Left lobe of liver (tissue), 2 donors: ENCODE measurements around the gene NOX5. TPM values are rescaled to one million over a fixed set of nuclear protein-coding genes. Genes with fewer than 3 reads are reported as not detected.
A peak's percentile ranks its signal among the peaks of the same experiment; 100 is the strongest.
"Not testable (repeated sequence)": the region's sequence is repeated elsewhere in the genome, so short reads cannot be mapped to it uniquely, and the experiment has no call there.

Source experiments
- ATAC-seq: fragments of 200-7000 bp; cut with Tn5 transposase; one replicate; pipeline ENCODE4 v1.9.1; 2020; ENCODE audit warnings: mild to moderate bottlenecking, moderate library complexity
- DNase-seq: peaks from one replicate; pipeline ENCODE4 v3.0.0-alpha.2; 2020; ENCODE audit warnings: low spot score
- total RNA-seq: library from RNA; stranded (reverse); gene quantifications from one replicate; pipeline ENCODE4 v1.2.1, GENCODE V29; 2021
- donor health status: DM: no; HTN: no; CAD: no; lungs with moderate emphysema.
- donor health status: DM: no; HTN: yes; CAD: no.

Gene NOX5
- 0.13 TPM for total RNA-seq

GRCh38 chr15:69014454-69014853, at the start of gene NOX5:
NOX5 (plus strand) TSS chr15:69014695; CDS start chr15:69014736, 41 bp downstream.
- DNase-seq: peak; percentile 6
- ATAC-seq: no peak

- DNase-seq (no peak), ATAC-seq (no peak)
These were observed 47.5 kb upstream of the NOX5 start for GRCh38 chr15:68966996-68967395.

GRCh38 chr15:68967948-68968347, 46.5 kb upstream of the NOX5 start:
- no peak for DNase-seq
- ATAC-seq: no peak

- ATAC-seq (no peak), DNase-seq (no peak)
These were observed 45.2 kb upstream of the NOX5 start for GRCh38 chr15:68969298-68969697.

GRCh38 chr15:68972201-68973065, 42.1 kb upstream of the NOX5 start:
- DNase-seq: no peak

GRCh38 chr15:68975651-68976160, 38.8 kb upstream of the NOX5 start:
- not testable (repeated sequence) for DNase-seq, ATAC-seq

More at GRCh38 chr15:68972201-68973065, 42.1 kb upstream of the NOX5 start:
- no peak for ATAC-seq

- ATAC-seq, DNase-seq: not testable (repeated sequence)
These were observed 37.1 kb upstream of the NOX5 start for GRCh38 chr15:68977426-68977825.

GRCh38 chr15:68979006-68979405, 35.5 kb upstream of the NOX5 start:
- no peak for ATAC-seq

GRCh38 chr15:68979816-68980215, 34.7 kb upstream of the NOX5 start:
- ATAC-seq (no peak), DNase-seq (no peak)

More at GRCh38 chr15:68979006-68979405, 35.5 kb upstream of the NOX5 start:
- no peak for DNase-seq

GRCh38 chr15:68980786-68981185, 33.7 kb upstream of the NOX5 start:
- DNase-seq (no peak), ATAC-seq (no peak)

- ATAC-seq (no peak), DNase-seq (no peak)
These were observed 32.6 kb upstream of the NOX5 start for GRCh38 chr15:68981941-68982340.

GRCh38 chr15:68982976-68983563, 31.4 kb upstream of the NOX5 start:
- DNase-seq: no peak
- ATAC-seq: no peak

GRCh38 chr15:68983961-68984481, 30.5 kb upstream of the NOX5 start:
- no peak for ATAC-seq
- DNase-seq: no peak

- ATAC-seq (no peak), DNase-seq (no peak)
These were observed 29.9 kb upstream of the NOX5 start for GRCh38 chr15:68984586-68984985.

GRCh38 chr15:68985361-68985891, 29.1 kb upstream of the NOX5 start:
- ATAC-seq (no peak), DNase-seq (no peak)

- ATAC-seq (no peak), DNase-seq (no peak)
These were observed 28.2 kb upstream of the NOX5 start for GRCh38 chr15:68986322-68986721.

- DNase-seq: no peak
These were observed 27.4 kb upstream of the NOX5 start for GRCh38 chr15:68987120-68987519.

GRCh38 chr15:68987676-68988075, 26.8 kb upstream of the NOX5 start:
- no peak for ATAC-seq
- no peak for DNase-seq

More at GRCh38 chr15:68987120-68987519, 27.4 kb upstream of the NOX5 start:
- no peak for ATAC-seq

- DNase-seq (no peak), ATAC-seq (no peak)
These were observed 24.8 kb upstream of the NOX5 start for GRCh38 chr15:68989541-68990230.

- ATAC-seq (no peak), DNase-seq (no peak)
These were observed 24.1 kb upstream of the NOX5 start for GRCh38 chr15:68990231-68990991.
